K562 (cell line): Measurements from ENCODE around the gene SLC26A11. TPM values are rescaled to one million over a fixed set of nuclear protein-coding genes. Genes with fewer than 3 reads are reported as not detected.

Source experiments
- GATAD2B ChIP-seq: fragments of 450-650 bp; IDR thresholded peaks from 2 replicates; pipeline ENCODE4 v1.6.1; 2017; ENCODE audit warnings: mild to moderate bottlenecking, borderline replicate concordance
- HCFC1 ChIP-seq: IDR thresholded peaks from 2 replicates; pipeline ENCODE4 v1.6.1; 2012; ENCODE audit warnings: low read depth, low read length, improper control_type of control experiment
- L3MBTL2 ChIP-seq: fragments of 450-650 bp; IDR thresholded peaks from 2 replicates; pipeline ENCODE4 v1.6.1; 2016; ENCODE audit warnings: mild to moderate bottlenecking, moderate library complexity
- LEF1 ChIP-seq: fragments of 450-650 bp; IDR thresholded peaks from 2 replicates; pipeline ENCODE4 v1.6.1; 2016; ENCODE audit warnings: mild to moderate bottlenecking
- NR2C2 ChIP-seq, 2 experiments: fragments of 200-800 bp in 1 of 2; sonication (Bioruptor generic) in 1 of 2; sonication (generic) in 1 of 2; formaldehyde crosslinking in 1 of 2; IDR thresholded peaks; 2 replicates each; pipeline versions ENCODE4 v1.6.1 to v1.8.0; 2016 to 2022; ENCODE audit warnings: mild to moderate bottlenecking in 1 of 2, missing compliant biosample characterization in 1 of 2, missing genetic modification characterization in 1 of 2, missing genetic modification reagents in 1 of 2
- NRF1 ChIP-seq, 2 experiments: fragments of 450-650 bp; IDR thresholded peaks in 1 of 2; conservative IDR thresholded peaks in 1 of 2; 2 replicates each; pipeline ENCODE4 v1.6.1; 2014; ENCODE audit warnings: mild to moderate bottlenecking in 2 of 2
- PRDM10 ChIP-seq: fragments of 450-650 bp; IDR thresholded peaks from 2 replicates; pipeline ENCODE4 v1.6.1; 2018; ENCODE audit not compliant: partially characterized antibody
- RB1 ChIP-seq: fragments of 450-650 bp; IDR thresholded peaks from 2 replicates; pipeline ENCODE4 v1.6.1; 2017; ENCODE audit warnings: low read depth, mild to moderate bottlenecking
- RREB1 ChIP-seq: fragments of 250-450 bp; sonication (Bioruptor Pico); IDR thresholded peaks from 2 replicates; pipeline ENCODE4 v1.4.0; 2020
- TAF1 ChIP-seq: IDR thresholded peaks from 2 replicates; pipeline ENCODE4 v1.6.1; 2011; ENCODE audit warnings: mild to moderate bottlenecking, low read length, moderate library complexity; ENCODE audit not compliant: insufficient read depth, control insufficient read depth, severe bottlenecking; ENCODE audit errors: extremely low read depth
- THAP12 ChIP-seq: fragments of 250-450 bp; sonication (Bioruptor Pico); IDR thresholded peaks from 2 replicates; pipeline ENCODE4 v1.9.0; 2021; ENCODE audit warnings: mild to moderate bottlenecking, inconsistent platforms
- VEZF1 ChIP-seq: fragments of 200-800 bp; sonication (Bioruptor generic); IDR thresholded peaks from 2 replicates; pipeline ENCODE4 v1.6.1; 2017; ENCODE audit warnings: missing genetic modification characterization, missing compliant biosample characterization
- polyA plus RNA-seq, 8 experiments: library from polyadenylated mRNA; depleted of rRNA in 4 of 8; stranded (reverse) in 5 of 8; unstranded in 3 of 8; fragments of >200 nt; fragmentation: Nextera tagmentation in 2 of 8; fragmentation: Illumina TruSeq in 1 of 8; extraction: Ambion mirVana in 2 of 8; extraction: Trizol in 1 of 8; gene quantifications; 2 replicates each; pipeline versions ENCODE4 v1.2.1 to v1.2.3, GENCODE V29; 2011 to 2014; ENCODE audit warnings: inconsistent platforms in 1 of 8, missing spikeins in 1 of 8
- total RNA-seq, 7 experiments: library from RNA; depleted of rRNA in 6 of 7; stranded (reverse); fragments of >200 nt in 6 of 7; fragmentation: Illumina TruSeq in 2 of 7; extraction: Trizol in 2 of 7; gene quantifications; 2 replicates each; pipeline versions ENCODE4 v1.2.1 to v1.2.3, GENCODE V29; 2011 to 2021; ENCODE audit warnings: low replicate concordance in 1 of 7

The SLC26A11 gene
- total and polyA plus RNA-seq, 9 of the 15 experiments (the other 6 are each of a cell fraction or from before 2014, with no cell fraction given): 0.06 to 3.1 (median 1.2) TPM; not detected in 1

GRCh38 chr17:80260791-80261158 lies 40.5 kb downstream of the SLC26A11 start, which contains the start of gene RNF213 (continued):
- TF ChIP-seq VEZF1 (CRISPR knock-in tag) (peak; percentile 67), THAP12 (CRISPR knock-in tag) (0 out of 2 replicates have a peak, but pooled peaks have one; percentile 33), LEF1 (no peak), PRDM10 (no peak), TAF1 (no peak), L3MBTL2 (no peak), NR2C2 (CRISPR knock-in tag; IDR thresholded peaks at IDR 0.05) (no peak), NR2C2 (tag; IDR thresholded peaks at IDR 0.05) (peak; percentile 55; the same call in 1 of the 2 replicates), GATAD2B (0 out of 2 replicates have a peak, but pooled peaks have one; percentile 73), HCFC1 (peak; percentile 19; the same call in 1 of the 2 replicates), NRF1 (conservative IDR thresholded peaks at IDR 0.05 in 1 of 2, IDR thresholded peaks at IDR 0.05 in 1 of 2) (peak in 1 of 2 experiments; percentile 20; a peak in 2 of 4 replicates), RREB1 (CRISPR knock-in tag) (0 out of 2 replicates have a peak, but pooled peaks have one; percentile 50), RB1 (peak; percentile 50; the same call in 1 of the 2 replicates)
